ENCODE data around the gene SCD.
"Not testable (repeated sequence)": the region's sequence is repeated elsewhere in the genome, so short reads cannot be mapped to it uniquely, and the experiment has no call there.

The SCD gene

DNA sequence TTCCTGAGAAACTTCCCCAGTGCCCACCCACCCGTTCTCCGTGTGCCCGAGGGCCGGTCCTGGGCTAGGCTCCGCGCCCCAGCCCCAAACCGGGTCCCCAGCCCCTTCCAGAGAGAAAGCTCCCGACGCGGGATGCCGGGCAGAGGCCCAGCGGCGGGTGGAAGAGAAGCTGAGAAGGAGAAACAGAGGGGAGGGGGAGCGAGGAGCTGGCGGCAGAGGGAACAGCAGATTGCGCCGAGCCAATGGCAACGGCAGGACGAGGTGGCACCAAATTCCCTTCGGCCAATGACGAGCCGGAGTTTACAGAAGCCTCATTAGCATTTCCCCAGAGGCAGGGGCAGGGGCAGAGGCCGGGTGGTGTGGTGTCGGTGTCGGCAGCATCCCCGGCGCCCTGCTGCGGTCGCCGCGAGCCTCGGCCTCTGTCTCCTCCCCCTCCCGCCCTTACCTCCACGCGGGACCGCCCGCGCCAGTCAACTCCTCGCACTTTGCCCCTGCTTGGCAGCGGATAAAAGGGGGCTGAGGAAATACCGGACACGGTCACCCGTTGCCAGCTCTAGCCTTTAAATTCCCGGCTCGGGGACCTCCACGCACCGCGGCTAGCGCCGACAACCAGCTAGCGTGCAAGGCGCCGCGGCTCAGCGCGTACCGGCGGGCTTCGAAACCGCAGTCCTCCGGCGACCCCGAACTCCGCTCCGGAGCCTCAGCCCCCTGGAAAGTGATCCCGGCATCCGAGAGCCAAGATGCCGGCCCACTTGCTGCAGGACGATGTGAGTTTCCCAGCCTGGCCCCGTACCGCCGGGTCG lies at the start of gene SCD:
TSS of gene SCD (plus strand) at position 469 of the 803 bp plus-strand sequence. CDS start at position 741, 272 bp downstream.
- DNase-seq: peak; percentile 91

DNA sequence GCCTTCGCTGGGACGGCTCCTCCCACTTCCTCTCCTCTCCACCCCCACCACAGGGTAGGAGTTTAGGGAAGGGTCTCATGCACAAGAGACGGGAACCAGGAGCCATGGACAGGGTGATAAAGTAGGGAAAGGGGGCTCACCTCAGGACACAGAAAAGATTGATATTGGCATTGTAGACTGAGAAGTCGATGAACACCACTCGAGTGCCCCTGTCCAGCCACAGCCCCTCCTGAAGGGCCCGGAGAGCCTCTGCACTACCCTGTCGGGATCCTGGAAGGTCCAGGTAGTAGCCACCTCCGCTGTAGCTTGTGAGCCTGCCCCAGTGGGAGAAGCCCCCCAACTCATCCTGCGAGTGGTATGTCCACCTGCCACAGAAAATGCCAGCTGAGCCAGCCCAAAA lies 49.8 kb upstream of the SCD start:
- DNase-seq: no peak

DNA sequence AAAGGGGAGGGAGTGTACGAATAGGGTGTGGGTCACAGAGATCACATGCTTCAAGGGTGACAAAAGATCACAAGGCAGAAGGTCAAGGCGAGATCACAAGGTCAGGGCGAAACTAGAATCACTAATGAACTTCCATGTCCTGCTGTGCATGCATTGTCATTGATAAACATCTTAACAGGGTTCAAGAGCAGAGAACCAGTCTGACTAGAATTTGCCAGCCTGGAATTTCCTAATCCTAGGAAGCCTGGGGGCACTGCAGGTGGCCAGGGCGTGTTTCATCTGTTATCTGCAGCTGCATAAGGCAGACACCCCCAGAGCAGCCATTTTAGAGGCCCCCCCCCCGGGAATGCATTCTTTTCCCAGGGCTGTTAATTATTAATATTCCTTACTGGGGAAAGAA lies 45.9 kb upstream of the SCD start:
- not testable (repeated sequence) for DNase-seq

DNA sequence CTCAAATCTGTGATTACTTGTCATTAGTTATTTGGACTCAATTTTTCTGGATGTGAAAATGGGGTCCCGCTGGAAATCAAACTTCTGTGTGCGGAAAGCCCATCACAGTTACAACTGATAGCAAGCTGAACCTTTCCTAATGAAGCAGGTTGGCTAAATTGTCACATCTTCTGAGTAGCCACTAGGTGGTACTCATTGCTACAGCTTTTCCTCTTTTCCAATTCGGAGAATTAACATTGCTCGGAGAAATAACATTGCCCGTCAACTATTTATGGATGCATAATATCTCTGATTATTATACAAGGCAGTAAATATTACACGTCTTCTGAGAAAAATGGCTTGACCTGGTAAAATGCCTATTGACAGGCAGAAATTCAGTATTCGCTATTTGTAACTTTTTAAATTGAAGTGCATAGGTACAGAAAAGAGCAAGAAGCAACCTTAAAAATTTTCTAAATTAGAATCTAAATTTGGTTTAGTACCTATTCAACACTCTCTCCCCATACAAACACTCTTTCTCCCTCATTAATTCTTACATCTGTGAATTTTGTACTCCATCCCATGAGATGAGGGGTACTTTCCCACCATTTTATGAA lies 43.2 kb upstream of the SCD start:
- DNase-seq: no peak

DNA sequence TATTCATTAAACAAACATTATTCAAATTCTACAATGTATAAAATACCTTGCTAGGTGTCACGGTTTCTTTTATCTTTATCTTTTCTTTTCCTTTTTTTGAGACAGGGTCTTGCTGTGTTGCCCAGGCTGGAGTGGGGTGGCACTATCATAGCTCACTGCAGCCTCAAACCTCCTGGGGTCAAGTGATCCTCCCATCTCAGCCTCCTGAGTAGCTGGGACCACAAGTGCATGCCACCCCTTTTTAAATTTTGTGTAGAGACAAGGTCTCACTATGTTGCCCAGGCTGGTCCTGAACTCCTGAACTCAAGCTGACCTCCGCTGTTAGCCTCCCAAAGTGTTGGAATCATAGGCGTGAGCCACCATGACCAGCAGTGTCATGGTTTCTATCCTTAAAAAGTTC lies 42.6 kb upstream of the SCD start:
- no peak for DNase-seq

DNA sequence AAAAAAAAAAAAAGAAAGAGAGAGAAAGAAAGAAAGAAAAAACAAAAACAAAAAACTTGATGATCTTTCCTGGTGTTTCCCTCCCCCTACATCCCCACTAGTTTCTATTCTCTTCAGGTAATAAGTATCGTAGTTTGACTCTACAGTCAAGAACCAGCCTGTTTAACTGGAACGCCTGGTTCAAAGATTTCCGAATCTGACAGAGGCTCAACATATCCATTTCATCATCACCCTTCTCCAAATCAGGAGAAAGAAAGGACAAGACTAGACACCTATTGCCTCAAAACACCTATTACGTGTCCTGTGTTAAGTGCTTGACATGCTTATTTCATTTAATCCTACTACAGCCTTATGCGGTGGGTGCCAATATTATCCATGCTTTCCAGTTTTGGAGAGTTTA lies 40.2 kb upstream of the SCD start:
- DNase-seq: no peak

DNA sequence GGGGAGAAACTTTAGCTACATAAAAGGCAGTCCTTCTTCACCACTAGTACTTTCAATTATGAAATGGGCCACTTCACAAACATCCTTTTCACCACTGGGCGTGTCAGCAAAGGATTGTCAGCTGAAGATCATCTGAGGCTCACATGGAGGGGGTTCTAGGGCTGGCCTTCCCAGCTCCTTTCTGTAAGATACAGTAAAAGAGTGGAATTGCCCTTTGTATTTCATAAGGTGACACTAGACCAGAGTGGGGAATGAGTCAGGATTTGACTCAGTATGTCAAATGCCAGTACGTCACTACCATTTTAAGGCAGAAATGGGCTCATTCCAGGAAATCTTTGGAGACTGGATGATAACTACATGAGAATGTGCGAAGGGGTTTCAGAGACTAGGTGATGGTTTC lies 39.3 kb upstream of the SCD start:
- no peak for DNase-seq

DNA sequence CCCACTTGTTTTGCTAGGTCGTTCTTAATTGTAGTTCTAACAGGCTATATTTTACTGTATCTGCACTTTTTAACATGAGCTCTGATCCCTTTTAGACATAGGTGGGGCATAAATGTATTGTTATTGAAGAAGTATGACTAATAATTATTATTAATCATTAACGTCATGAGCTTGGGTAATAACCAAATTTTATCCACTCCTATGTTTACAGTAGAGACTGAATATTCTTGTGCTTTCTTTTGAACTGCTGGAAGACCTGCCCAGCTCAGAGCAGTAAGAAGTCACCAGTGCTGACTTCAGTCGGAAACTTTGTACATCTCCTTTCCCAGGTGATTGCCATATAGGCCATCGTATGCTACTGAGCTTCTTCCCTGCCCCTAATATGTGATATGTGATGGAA lies 35.7 kb upstream of the SCD start:
- DNase-seq: no peak

DNA sequence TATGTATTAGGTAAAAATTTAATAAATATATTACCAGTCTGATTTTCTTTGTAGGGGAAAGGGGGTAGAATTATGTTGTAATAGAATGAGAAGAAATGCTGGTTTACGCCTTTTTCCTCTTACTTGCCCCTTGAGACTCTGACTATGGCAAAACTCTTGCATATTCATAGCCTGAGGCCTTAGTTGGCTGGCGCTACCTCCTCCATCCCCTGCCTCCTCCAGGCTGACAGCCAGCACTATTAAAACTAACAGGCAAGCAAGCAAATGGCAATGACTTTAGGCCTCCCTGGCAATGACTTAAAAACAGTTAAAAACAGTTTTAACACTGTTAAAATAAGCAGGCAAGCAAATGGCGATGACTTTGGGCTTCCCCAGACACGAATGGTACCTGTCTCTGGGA lies 31.4 kb upstream of the SCD start:
- DNase-seq: no peak

DNA sequence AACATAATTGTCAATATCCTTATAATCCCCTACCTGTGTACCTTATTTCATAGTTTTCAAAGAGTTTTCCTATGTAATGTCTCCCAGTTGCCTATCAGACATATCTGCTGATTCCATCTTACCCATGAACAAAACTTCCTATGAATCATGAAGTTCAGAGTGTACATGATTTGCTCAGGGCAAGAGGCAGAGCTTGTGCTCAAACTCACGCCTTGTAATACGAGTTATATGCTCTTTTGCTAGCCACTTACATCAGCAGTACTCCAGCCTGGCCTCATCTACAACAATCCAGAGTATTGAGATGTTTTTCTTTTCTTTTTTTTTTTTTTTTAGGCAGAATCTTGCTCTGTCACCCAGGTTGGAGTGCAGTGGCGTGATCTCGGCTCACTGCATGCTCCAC lies 28.8 kb upstream of the SCD start:
- DNase-seq: no peak

DNA sequence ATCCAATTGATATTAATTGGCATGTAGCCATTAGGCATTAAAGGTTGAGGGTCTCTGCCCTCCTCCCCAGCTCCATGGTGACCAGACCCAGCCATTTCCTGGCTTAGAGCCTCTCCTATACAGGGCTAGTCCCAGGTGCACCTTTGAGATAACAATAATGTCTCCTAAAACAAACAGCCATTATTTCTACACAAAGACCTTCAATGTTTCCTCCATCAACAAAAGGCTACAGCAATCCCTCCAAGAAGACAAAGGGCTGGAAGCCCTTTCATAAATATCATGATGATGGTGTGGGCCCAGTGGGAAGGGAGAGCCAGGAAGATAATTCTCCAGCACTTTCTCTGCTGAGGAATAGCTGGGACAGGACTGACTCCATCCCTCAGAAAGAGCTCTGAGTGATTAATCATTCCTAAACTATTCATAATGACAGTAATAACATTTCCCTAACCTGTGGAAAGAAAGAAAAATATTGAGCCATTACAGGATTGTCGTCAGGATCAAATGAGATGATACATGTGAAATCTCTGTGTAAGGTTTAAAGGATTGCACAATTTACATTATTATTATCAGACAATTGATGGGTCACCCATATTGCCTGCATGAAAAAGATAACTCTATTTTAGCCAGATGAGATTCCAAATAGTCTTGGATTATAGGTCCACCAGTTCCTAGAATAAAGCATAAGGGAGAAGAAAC lies 27.2 kb upstream of the SCD start:
- DNase-seq: no peak

DNA sequence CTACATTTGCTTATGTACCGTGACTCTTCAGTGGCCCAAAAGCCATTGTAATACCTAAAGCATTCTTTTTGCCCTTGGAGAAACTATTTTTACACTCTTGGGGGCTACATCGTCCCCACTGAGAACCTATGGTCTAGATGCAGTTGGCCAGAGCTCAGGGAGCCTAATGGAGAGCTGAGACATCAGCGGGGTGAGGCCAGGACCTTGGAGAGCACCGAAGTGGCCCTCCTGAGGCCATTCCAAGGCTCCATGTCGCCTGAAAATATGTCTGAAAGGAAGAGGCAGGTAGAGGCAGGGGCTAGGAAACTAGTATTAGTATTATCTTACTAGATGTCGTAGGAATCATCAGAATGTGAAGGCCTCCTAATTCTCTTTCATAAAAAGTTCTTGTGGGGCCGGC lies 21.9 kb upstream of the SCD start:
- DNase-seq: no peak

DNA sequence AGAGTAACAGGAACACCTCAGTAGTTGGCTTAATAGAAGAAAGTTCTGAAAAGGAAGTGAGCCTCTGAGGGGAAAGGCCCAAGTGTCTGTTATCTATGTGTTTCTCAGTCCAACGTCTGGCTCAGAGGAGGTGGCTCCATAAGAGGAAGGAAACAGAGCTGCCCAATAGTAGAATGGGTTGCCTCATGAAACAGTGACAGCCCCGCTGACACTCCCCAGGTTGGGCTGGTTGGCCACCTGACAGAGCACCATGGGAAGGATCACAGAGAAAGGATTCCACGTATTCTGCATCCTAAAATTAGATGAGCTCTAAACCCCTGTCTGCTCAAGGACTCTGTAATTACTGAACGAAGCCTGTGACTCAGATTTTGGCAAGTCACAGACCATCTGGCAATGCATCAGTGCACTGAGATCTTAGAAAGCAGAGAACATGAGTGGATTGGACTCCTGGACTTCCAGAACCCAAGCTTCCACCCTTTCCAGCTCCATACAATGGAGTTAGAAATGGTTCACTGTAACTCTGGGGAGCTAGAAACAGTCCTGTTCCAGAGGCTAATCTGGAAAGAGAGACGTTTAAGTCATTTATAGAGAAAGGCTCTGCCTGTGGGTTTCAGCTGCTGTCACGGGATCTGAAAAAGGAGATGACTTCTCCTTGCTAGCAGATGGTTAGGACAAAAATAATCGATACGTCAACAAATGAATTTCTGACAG lies 19.9 kb upstream of the SCD start:
- DNase-seq: peak; percentile 42

DNA sequence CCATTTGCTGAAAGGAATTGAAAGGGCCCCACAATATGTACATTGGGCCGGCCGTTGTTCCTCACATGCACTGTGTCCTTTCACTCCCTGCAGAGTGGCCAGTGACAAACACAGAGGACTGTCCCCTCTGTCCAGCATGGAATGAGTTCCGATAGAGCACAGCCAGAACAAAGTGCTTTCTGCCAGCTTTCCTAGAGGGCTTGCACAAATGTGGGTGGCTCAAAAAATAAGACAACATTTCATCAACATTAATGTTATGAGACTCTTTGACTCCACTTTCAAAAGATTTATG lies 19.4 kb upstream of the SCD start:
- DNase-seq: no peak

DNA sequence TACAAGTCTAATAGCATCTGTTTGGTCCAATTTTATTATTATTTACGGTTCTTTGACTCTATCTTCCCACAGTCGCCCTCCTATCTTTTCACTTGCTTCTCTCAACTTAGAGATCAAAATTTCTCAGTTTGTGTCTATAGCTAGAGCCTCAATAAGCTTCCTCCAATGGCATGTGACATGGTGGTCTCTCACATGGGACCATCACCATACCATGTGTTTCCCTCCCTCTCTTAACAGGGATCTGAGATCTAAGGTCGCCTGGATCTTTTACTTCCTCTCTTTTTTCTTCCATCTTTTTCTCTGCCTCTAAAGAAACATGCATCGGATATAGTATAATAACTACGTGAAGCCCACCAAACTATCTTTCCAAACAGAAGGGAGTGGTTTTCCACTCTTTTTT lies 18.8 kb upstream of the SCD start:
- DNase-seq: no peak

DNA sequence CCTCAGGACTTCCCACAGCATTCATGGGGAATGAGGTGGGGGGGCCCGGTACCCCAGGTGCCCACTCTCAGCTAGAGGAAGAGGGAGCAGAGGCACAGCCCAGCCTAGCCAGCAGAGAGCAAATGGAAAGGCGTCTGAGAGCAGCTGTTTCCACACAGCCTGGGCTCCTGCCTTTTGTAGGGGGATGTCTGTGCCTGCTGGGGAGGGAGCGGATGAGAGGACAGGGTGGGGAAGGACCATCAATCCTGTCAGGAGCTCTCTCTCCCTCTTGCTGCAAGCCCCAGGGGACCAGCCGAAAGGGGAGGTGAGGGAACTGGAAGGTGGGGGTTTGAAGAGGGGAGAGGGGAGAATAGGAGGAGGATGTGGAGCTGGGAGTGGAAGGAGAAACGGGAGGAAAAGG lies 17.0 kb upstream of the SCD start, which contains the start of gene PKD2L1:
TSS of gene PKD2L1 (minus strand) at position 150 of the 400 bp plus-strand sequence. CDS start at position 25, 125 bp downstream.
- no peak for DNase-seq

DNA sequence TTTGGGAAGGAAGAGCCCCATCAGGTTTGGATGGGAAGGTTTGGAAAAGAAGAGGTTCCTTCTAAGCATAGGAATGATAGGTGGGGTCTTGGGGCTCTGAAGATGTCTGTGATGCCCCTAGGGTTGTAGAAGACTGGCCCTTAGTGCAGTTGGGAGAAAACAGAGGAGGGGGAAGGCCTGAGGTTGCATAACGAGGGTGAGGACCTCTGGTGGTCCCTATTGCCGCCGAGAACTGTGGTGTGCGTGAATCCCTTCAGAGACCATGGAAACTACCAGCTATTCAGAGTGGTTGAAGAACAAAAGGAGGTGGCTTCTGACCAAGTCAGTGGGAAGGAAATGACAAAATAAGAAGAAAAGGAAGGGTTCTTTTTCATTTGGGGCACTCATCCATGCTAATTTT lies 13.9 kb upstream of the SCD start:
- DNase-seq: no peak

DNA sequence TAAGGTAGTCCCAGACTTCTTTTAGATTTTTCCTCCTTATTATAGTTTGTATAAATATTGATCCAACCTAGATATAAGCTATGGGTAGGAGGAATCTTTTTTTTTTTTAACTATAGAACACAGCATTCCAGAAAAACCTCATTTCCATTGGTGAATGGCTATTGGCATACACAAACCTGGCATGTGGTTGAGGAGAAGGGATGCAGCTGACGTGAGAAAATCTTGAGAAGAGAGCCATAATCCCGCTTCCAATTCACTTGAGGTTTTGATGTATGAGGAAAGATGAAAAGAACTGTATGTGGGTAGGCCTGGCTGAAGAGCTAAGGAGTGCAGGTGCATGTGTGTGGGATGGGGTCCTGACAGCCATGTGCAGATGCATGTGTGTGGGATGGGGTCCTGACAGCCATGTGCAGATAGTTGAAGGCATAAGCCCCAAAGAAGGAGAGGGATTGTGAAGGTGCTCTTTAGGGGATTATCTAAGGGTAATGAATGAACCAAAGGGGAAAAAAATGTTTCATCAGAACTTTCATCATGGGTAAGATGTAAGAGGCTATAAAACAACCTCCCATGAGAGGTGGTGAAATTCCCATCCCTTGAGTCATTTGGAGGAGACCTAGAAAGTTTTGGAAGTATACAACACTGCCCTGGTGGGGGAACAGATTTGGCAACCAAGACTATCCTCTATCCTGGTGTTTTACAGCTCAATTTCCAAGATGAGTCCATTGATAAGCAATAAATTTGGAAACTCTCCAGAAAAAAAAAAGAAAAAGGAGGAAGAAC lies 13.2 kb upstream of the SCD start:
- DNase-seq: no peak

DNA sequence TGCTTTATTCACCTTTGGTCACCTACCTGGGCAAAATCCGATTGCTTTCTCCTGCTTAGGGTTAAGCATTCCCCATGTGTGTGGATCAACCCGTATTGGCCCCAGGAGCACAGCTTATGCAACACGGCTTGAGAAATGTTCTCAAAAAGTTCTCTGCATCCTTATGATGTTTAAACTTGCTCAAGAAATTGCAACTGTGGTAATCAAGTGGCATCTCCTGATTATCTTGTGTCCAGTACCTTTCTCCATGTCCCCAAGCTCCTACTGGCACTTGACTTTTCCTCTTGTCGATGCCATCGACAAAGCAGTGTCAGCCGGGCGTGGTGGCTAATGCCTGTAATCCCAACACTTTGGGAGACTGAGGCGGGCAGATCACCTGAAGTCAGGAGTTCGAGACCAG lies 12.3 kb upstream of the SCD start:
- no peak for DNase-seq

DNA sequence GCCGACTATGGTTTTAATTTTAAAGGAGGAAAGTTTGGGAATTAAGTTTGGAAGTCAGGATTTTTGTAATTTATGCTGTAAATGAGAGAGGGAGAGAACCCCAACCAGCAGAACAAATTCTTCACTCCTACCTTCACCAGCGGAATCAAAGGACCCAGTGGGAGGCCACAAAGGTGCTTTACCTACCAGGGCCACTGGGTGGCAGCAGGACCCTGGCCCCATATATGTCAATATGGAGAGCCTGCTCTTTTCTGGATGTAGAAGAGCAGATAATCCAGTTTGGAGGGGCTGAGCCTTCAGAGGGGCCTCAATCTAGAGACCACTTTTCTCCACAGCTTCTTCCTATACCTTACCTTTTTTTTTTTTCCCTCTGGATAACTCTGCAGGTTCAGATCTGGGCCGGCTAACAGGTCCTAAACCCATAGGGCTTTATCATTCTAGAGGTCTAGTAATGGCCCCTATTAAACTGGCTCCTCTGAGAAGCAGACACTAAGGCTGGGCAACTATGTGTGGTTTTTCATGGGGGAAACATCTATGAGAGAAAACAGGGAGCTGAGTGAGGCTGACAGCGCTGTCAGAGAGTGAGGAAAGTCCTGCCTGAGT lies 8.5 kb upstream of the SCD start:
- DNase-seq: peak; percentile 78

DNA sequence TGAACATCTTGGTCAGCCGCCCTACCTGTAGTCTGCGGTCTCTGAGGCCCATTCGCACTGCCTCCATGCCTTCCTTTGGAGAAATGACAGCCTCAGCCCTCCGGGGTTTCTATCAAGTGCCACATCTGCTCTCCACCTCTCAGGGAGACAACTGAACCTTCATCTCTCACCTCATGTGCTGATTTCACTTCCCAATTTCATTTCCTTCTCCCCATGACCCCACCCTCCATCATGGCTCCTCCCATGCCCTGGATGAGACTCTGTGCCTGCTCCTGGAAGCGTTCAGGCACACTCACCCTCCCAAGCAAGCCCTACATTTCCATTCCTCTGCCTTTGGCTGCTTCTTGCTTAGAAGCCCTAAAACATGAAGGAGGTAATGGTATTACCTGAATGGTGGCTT lies 7.8 kb upstream of the SCD start:
- DNase-seq: no peak
